Hepatocyte (in vitro differentiated cells): ENCODE measurements around the gene MUC4.

ENCODE experiments used
- EZH2 ChIP-seq: fragments of 200-600 bp; sonication (generic); IDR thresholded peaks from 2 replicates; pipeline ENCODE4 v1.6.1; 2016; ENCODE audit warnings: antibody characterized with exemption, mild to moderate bottlenecking, borderline replicate concordance
- TF ChIP-seq, protein P1 (sequence below): fragments of 200-600 bp; sonication (generic); IDR thresholded peaks from 2 replicates; pipeline ENCODE4 v1.5.1; 2016; ENCODE audit warnings: antibody characterized with exemption, mild to moderate bottlenecking; ENCODE audit not compliant: poor library complexity

DNA sequence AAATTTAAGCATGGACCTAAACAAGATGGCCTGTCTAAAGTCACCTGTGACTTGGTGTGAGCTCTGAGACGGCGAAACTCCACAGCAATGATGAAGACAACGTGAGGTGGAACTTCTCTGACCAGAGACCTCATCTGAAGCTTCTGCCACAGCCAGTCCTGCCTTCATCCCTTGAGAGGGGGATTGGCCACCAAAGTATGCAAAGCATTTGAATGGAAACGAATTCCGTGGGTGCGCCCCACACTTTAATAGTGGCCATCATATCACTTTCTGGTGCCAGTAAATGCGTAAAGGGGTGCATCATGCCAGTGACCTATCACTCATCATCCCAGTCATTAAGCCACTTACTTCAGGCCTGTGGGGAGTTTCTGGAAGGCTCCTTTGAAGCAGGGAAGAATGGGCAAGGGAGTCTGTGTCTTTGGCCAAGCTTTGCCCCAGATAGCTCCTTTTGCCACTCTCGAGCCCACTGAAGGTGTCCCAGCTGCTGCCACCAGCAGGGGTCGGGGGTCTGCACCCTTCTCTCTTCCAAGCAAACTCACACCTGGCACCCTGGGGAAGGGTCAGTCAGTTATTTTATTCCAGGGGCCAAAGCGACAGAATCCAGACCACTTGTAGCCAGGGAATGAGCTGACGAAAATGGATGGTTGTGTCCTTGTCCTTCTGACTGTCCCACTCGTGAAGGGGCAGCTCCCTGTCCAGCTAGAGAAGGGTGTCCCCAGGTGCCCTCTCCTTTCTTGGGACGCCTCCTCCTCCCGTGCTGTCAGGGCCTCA lies 73.3 kb downstream of the MUC4 start:
- TF ChIP-seq, protein P1, sequence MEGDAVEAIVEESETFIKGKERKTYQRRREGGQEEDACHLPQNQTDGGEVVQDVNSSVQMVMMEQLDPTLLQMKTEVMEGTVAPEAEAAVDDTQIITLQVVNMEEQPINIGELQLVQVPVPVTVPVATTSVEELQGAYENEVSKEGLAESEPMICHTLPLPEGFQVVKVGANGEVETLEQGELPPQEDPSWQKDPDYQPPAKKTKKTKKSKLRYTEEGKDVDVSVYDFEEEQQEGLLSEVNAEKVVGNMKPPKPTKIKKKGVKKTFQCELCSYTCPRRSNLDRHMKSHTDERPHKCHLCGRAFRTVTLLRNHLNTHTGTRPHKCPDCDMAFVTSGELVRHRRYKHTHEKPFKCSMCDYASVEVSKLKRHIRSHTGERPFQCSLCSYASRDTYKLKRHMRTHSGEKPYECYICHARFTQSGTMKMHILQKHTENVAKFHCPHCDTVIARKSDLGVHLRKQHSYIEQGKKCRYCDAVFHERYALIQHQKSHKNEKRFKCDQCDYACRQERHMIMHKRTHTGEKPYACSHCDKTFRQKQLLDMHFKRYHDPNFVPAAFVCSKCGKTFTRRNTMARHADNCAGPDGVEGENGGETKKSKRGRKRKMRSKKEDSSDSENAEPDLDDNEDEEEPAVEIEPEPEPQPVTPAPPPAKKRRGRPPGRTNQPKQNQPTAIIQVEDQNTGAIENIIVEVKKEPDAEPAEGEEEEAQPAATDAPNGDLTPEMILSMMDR: no peak
- no peak for TF ChIP-seq EZH2
